SK-N-SH (cell line): ENCODE data around the gene ZBTB38. TPM values are rescaled to one million over a fixed set of nuclear protein-coding genes. Genes with fewer than 3 reads are reported as not detected.

Experiments used
- CTCF ChIA-PET: fragments of 300-600, 350-600 bp; formaldehyde crosslinking; extraction: SDS; loops from one replicate; lab custom pipeline; 2021; lab: Yijun Ruan, JAX
- POLR2A ChIA-PET: fragments of 350-600 bp; sonication (Branson Sonifier 250); formaldehyde crosslinking; extraction: SDS; loops from one replicate; lab custom pipeline; 2020; ENCODE audit warnings: antibody characterized with exemption, inconsistent platforms; lab: Yijun Ruan, JAX
- DNase-seq: peaks from one replicate; pipeline ENCODE4 v3.0.0; 2012
- H2AFZ ChIP-seq: fragments of 200-600 bp; sonication (generic); 2 replicates; pipeline ENCODE4 v1.8.1; 2016; ENCODE audit warnings: antibody characterized with exemption, mild to moderate bottlenecking, low read depth
- H3F3A ChIP-seq: fragments of 200-600 bp; sonication (generic); replicated peaks from 2 replicates; pipeline ENCODE3; 2016; ENCODE audit warnings: antibody characterized with exemption, mild to moderate bottlenecking; ENCODE audit not compliant: insufficient read depth
- H3K27ac ChIP-seq, 2 experiments: fragments of 200-500 bp in 1 of 2; fragments of 200-600 bp in 1 of 2; sonication (Bioruptor generic) in 1 of 2; sonication (generic), shearing (Covaris generic) in 1 of 2; 2 replicates each; pipeline versions ENCODE4 v1.5.1 to v1.6.1; 2014 to 2016; ENCODE audit warnings: low read depth in 2 of 2, inconsistent platforms in 1 of 2, low read length in 1 of 2, mild to moderate bottlenecking in 1 of 2, mixed read lengths in 1 of 2
- H3K27me3 ChIP-seq: fragments of 200-600 bp; sonication (generic), shearing (Covaris generic); 2 replicates; pipeline ENCODE4 v1.6.1; 2016; ENCODE audit warnings: mixed run types; ENCODE audit not compliant: insufficient read depth
- H3K36me3 ChIP-seq, 2 experiments: fragments of 200-500 bp in 1 of 2; fragments of 200-600 bp in 1 of 2; sonication (Bioruptor generic) in 1 of 2; sonication (generic) in 1 of 2; replicated peaks in 1 of 2; 2 replicates each; pipeline versions ENCODE3 to v1.5.1; 2014 to 2016; ENCODE audit warnings: low read length in 1 of 2, mild to moderate bottlenecking in 1 of 2; ENCODE audit not compliant: insufficient read depth in 2 of 2, control insufficient read depth in 1 of 2
- H3K4me1 ChIP-seq, 2 experiments: fragments of 200-500 bp in 1 of 2; fragments of 200-600 bp in 1 of 2; sonication (Bioruptor generic) in 1 of 2; sonication (generic), shearing (Covaris generic) in 1 of 2; 2 replicates each; pipeline versions ENCODE4 v1.5.1 to v1.6.1; 2014 to 2016; ENCODE audit warnings: low read depth in 1 of 2, low read length in 1 of 2, mixed run types in 1 of 2; ENCODE audit not compliant: insufficient read depth in 2 of 2, control insufficient read depth in 1 of 2
- H3K4me2 ChIP-seq: fragments of 200-600 bp; sonication (generic), shearing (Covaris generic); 2 replicates; pipeline ENCODE4 v1.6.1; 2017; ENCODE audit warnings: mixed run types
- H3K4me3 ChIP-seq, 2 experiments: fragments of 200-500 bp in 1 of 2; fragments of 200-600 bp in 1 of 2; sonication (Bioruptor generic) in 1 of 2; sonication (generic), shearing (Covaris generic) in 1 of 2; 2 replicates each; pipeline versions ENCODE4 v1.5.1 to v1.8.1; 2014 to 2016; ENCODE audit warnings: low read depth in 2 of 2, inconsistent platforms in 1 of 2, low read length in 1 of 2, mild to moderate bottlenecking in 1 of 2, mixed read lengths in 1 of 2, moderate library complexity in 1 of 2
- H3K79me2 ChIP-seq: fragments of 200-600 bp; sonication (generic); 2 replicates; pipeline ENCODE4 v1.8.1; 2017; ENCODE audit warnings: mild to moderate bottlenecking; ENCODE audit not compliant: insufficient read depth
- H3K9ac ChIP-seq: fragments of 200-600 bp; sonication (generic); 2 replicates; pipeline ENCODE4 v1.6.1; 2017; ENCODE audit warnings: mixed run types
- H3K9me2 ChIP-seq: fragments of 200-600 bp; sonication (generic); 2 replicates; pipeline ENCODE4 v1.6.1; 2017; ENCODE audit warnings: mixed run types
- H3K9me3 ChIP-seq: fragments of 200-600 bp; sonication (generic); 2 replicates; pipeline ENCODE4 v1.6.1; 2017; ENCODE audit warnings: mixed run types, mild to moderate bottlenecking, moderate library complexity
- H4K20me1 ChIP-seq: fragments of 200-600 bp; sonication (generic); 2 replicates; pipeline ENCODE4 v1.6.1; 2017; ENCODE audit warnings: mild to moderate bottlenecking, mixed run types; ENCODE audit not compliant: insufficient read depth
- CTCF ChIP-seq: fragments of 200-600 bp; sonication (generic); IDR thresholded peaks from 2 replicates; pipeline ENCODE4 v1.6.1; 2017; ENCODE audit warnings: antibody characterized with exemption, mild to moderate bottlenecking, moderate library complexity
- EP300 ChIP-seq, 2 experiments: IDR thresholded peaks; 2 replicates each; pipeline versions ENCODE4 v1.4.0 to v1.6.1; 2012; ENCODE audit warnings: borderline replicate concordance in 1 of 2, low read depth in 1 of 2, low read length in 1 of 2
- EZH2phosphoT487 ChIP-seq: fragments of 200-600 bp; sonication (generic); IDR thresholded peaks from 2 replicates; pipeline ENCODE4 v1.6.1; 2017; ENCODE audit warnings: low read depth, mixed run types, mild to moderate bottlenecking, antibody characterized with exemption, moderate library complexity, borderline replicate concordance
- GABPA ChIP-seq: IDR thresholded peaks from 2 replicates; pipeline ENCODE4 v1.4.0; 2012; ENCODE audit warnings: low read depth, mild to moderate bottlenecking
- GATA2 ChIP-seq: sonication (generic); formaldehyde crosslinking; IDR thresholded peaks from 2 replicates; pipeline ENCODE4 v1.5.0; 2020; ENCODE audit warnings: mild to moderate bottlenecking, missing genetic modification reagents
- JUND ChIP-seq: IDR thresholded peaks from 2 replicates; pipeline ENCODE4 v1.4.0; 2012
- MAX ChIP-seq: IDR thresholded peaks from 2 replicates; pipeline ENCODE4 v1.4.0; 2012; ENCODE audit warnings: low read depth
- MEF2A ChIP-seq: IDR thresholded peaks from 2 replicates; pipeline ENCODE4 v1.4.0; 2012; ENCODE audit warnings: low read depth, borderline replicate concordance
- MXI1 ChIP-seq: IDR thresholded peaks from 2 replicates; pipeline ENCODE4 v1.6.1; 2012; ENCODE audit warnings: mild to moderate bottlenecking, low read depth, low read length, improper control_type of control experiment
- NFIC ChIP-seq: IDR thresholded peaks from 2 replicates; pipeline ENCODE4 v1.4.0; 2012; ENCODE audit warnings: borderline replicate concordance
- PBX3 ChIP-seq: IDR thresholded peaks from 2 replicates; pipeline ENCODE4; 2012
- POLR2AphosphoS5 ChIP-seq: IDR thresholded peaks from 2 replicates; pipeline ENCODE4 v1.6.1; 2012; ENCODE audit warnings: low read depth, low read length
- RAD21 ChIP-seq: IDR thresholded peaks from 2 replicates; pipeline ENCODE4 v1.6.1; 2012; ENCODE audit warnings: mild to moderate bottlenecking, low read length
- RCOR1 ChIP-seq: fragments of 150-350 bp; IDR thresholded peaks from 2 replicates; pipeline ENCODE4 v1.6.1; 2017; ENCODE audit warnings: antibody characterized with exemption, low read length
- RXRA ChIP-seq: IDR thresholded peaks from 2 replicates; pipeline ENCODE4 v1.4.0; 2012; ENCODE audit warnings: low read depth, mild to moderate bottlenecking, borderline replicate concordance
- SIN3A ChIP-seq: IDR thresholded peaks from 2 replicates; pipeline ENCODE4 v1.6.1; 2012; ENCODE audit warnings: low read depth, mild to moderate bottlenecking, low read length, moderate library complexity, borderline replicate concordance
- TEAD4 ChIP-seq: IDR thresholded peaks from 2 replicates; pipeline ENCODE4 v1.4.0; 2012; ENCODE audit warnings: mild to moderate bottlenecking, borderline replicate concordance; ENCODE audit not compliant: insufficient read depth
- WGBS: methylation state at CpG from one replicate; pipeline ENCODE4 v1.1.6; 2017; ENCODE audit warnings: low lambda C conversion rate; 5-methylcytosine and 5-hydroxymethylcytosine counted together
- polyA plus RNA-seq, 3 experiments: library from polyadenylated mRNA; depleted of rRNA; stranded (reverse); fragments of >200 nt; gene quantifications; 2 replicates each; pipeline ENCODE4 v1.2.3, GENCODE V29; 2012

ZBTB38 gene
- polyA plus RNA-seq, 1 of the 3 experiments (the other 2 are of a cell fraction), result 10.1 TPM

GRCh38 chr3:141349711-141350110, 18.6 kb upstream of the ZBTB38 start:
- Histone ChIP-seq H2AFZ (no peak overlapping the region), H3K9me3 (no peaks in the 10 kb centered on the region), H3F3A (no peaks in the 10 kb centered on the region), H4K20me1 (no peaks in the 10 kb centered on the region)
- TF ChIP-seq EP300 (IDR thresholded peaks at IDR 0.05; ENCODE audit: borderline replicate concordance in 1 of 2, low read depth in 1 of 2, low read length in 1 of 2), result no peak
- TF ChIP-seq GATA2 (CRISPR knock-in tag), result no peak
- no peak for TF ChIP-seq TEAD4
- no peak for TF ChIP-seq RAD21
- TF ChIP-seq, all 33 proteins: peak for 0
- Histone ChIP-seq H3K4me1 (no peaks in the 10 kb centered on the region), H3K4me3 (no peak overlapping the region), H3K9ac (no peak overlapping the region), H3K36me3 (no peaks in the 10 kb centered on the region), H3K9me2 (no peaks in the 10 kb centered on the region), H3K27ac (no peak overlapping the region), H3K27me3 (no peaks in the 10 kb centered on the region), H3K79me2 (no peaks in the 10 kb centered on the region), H3K4me2 (no peak overlapping the region)
- no peak for DNase-seq
- 72% methylated on average over 2 of the region's 2 CpGs for WGBS
- ChIA-PET CTCF (interaction anchor here (0.8 kb wide), 1 partner anchor 16 kb away, joined by 3 read pairs; no protein-coding TSS in a partner anchor), POLR2A (no interaction called here)

- Histone ChIP-seq H3K36me3 (no peaks in the 10 kb centered on the region), H2AFZ (no peak overlapping the region), H3K4me3 (no peak overlapping the region), H4K20me1 (no peaks in the 10 kb centered on the region), H3K27ac (no peak overlapping the region), H3K9ac (no peak overlapping the region), H3K9me3 (no peaks in the 10 kb centered on the region), H3K4me1 (no peaks in the 10 kb centered on the region), H3K79me2 (no peaks in the 10 kb centered on the region), H3K27me3 (no peaks in the 10 kb centered on the region), H3K9me2 (no peaks in the 10 kb centered on the region), H3F3A (no peaks in the 10 kb centered on the region), H3K4me2 (no peak overlapping the region)
- no peak for DNase-seq
- WGBS, result 42% methylated on average over 3 of the region's 3 CpGs
- TF ChIP-seq GATA2 (CRISPR knock-in tag) (no peak), RAD21 (no peak), MXI1 (no peak), PBX3 (no peak), NFIC (no peak), GABPA (no peak), POLR2AphosphoS5 (no peak)
- CTCF ChIA-PET, result no interaction called here
- POLR2A ChIA-PET, result no interaction called here
These were observed 17.6 kb upstream of the ZBTB38 start for GRCh38 chr3:141350666-141351065.

GRCh38 chr3:141352262-141352984, 15.9 kb upstream of the ZBTB38 start:
- no peak for DNase-seq
- Histone ChIP-seq H3K4me1 (no peaks in the 10 kb centered on the region), H3K79me2 (no peaks in the 10 kb centered on the region), H2AFZ (no peak overlapping the region), H4K20me1 (no peaks in the 10 kb centered on the region), H3K9me3 (no peaks in the 10 kb centered on the region), H3K27me3 (no peaks in the 10 kb centered on the region), H3K27ac (no peak overlapping the region), H3K4me3 (no peak overlapping the region), H3K9me2 (no peaks in the 10 kb centered on the region), H3K36me3 (no peaks in the 10 kb centered on the region), H3K4me2 (no peak overlapping the region), H3F3A (no peaks in the 10 kb centered on the region), H3K9ac (no peak overlapping the region)
- WGBS, result 69% methylated on average over 5 of the region's 5 CpGs
- ChIA-PET POLR2A (interaction anchor here (0.6 kb wide), 1 partner anchor 8 kb away, joined by 3 read pairs; no protein-coding TSS in a partner anchor), CTCF (interaction anchor here (1.0 to 3.6 kb wide), 6 partner anchors 8 to 121 kb away, joined by 3 to 15 read pairs (median 7); partner anchors contain the start of gene PXYLP1)
- no peak for TF ChIP-seq MAX
- no peak for TF ChIP-seq RCOR1
- TF ChIP-seq RXRA, result no peak
- no peak for TF ChIP-seq MEF2A
- no peak for TF ChIP-seq JUND
- TF ChIP-seq SIN3A, result no peak
- no peak for TF ChIP-seq CTCF
- TF ChIP-seq EZH2phosphoT487, result no peak
